Middle frontal gyrus (tissue), 1 donor: ENCODE measurements around the gene FSTL1.
A peak's percentile ranks its signal among the peaks of the same experiment; 100 is the strongest.

Source experiments
- DNase-seq: peaks from one replicate; pipeline ENCODE4 v3.0.0-alpha.2; 2015; ENCODE audit warnings: low spot score; ENCODE audit errors: extremely low spot score

Gene FSTL1

DNA sequence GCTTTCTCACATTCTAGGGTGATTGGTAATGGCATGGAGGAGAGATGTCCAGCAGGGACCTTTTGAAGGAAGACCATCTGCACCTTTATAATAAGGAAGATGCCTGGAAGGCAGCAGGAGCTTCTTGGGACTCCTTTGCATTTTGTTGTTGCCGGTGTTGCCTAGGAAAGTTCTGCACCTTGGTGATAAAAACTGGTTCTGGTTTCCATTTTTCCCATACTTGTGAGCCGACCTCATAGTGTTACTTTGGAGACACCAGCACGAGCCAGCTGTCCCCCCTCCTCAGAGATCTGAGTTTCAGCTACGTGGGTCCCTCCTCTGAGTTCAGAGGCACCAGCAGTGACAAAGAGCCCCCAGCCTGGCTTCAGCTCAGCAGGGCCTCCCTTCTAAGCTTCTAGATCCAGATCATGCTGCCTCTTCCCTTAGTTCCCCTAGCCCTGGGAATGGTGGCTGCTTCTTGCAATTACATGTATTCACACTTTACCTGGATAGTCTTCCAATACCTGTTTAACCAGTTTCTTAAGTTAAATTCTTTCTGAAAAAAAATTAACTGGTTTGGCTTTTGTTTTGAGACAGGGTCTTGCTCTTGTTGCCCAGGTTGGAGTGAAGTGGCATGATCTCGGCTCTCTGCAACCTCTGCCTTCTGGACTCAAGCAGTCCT, 18.0 kb upstream of the FSTL1 start:
- DNase-seq, result no peak

DNA sequence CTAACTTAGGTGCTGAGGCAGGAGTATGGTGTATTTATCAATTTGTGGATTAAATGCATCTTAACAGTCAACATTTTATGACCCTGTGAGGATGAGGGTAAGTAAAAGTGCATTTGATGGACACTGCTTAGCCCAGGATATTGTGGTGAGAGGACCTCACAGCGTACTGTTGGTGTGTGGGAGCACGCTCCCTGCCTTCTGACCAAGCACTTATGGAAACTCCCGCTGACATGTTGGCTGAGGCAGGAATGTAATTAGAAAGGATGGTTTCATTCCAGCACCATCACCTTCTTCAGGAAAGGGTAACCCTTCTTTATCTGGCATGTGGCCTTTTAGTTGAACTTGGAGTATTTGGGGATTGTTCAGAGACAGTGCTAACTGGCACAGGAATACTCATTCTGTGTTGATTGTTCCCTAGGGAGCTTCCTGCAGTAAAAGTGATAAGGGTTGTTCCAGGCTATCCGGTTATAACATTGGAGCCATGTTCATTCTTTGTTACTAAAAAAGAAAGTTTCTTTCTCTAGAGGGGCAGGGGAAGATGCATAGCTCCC, 11.7 kb upstream of the FSTL1 start:
- no peak for DNase-seq

DNA sequence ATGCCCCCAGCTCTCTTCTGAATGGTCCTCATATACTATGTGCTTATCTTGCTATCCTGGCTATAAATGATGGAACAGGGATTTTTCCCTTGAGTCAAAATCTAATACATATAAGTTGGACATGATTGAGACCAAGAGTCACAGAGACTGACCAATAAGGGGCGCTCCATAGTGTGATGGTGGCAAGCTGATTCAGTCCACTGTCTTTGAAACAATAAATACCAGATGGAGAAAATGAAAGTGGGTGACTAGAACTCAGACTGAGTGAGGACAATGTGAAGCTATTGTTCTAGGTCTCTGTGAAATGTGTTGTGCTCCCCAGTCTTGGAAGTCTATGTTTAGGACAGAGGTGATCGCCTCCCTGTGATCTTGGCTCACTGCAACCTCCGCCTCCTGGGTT, 10.6 kb upstream of the FSTL1 start:
- no peak for DNase-seq

DNA sequence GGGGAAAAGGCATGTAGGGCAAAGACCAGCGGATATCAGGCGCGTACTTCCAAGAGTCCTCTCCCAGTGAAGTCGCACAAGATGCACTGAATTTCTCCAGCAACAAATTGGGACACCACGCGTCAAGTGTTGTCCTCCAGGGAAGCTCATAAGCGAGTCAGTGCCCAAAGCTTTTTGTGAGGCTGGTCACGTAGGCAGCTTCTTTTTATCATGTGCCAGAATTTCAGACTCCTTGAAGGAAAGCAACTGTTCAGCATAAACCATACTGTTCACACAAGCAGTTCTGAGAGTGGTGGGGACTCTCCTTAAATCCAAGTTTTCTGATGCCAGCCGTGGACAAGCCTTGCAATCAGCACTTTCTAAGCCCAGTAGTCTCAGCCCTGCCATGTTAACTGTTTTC, 10.1 kb upstream of the FSTL1 start:
- DNase-seq, result peak; percentile 20

DNA sequence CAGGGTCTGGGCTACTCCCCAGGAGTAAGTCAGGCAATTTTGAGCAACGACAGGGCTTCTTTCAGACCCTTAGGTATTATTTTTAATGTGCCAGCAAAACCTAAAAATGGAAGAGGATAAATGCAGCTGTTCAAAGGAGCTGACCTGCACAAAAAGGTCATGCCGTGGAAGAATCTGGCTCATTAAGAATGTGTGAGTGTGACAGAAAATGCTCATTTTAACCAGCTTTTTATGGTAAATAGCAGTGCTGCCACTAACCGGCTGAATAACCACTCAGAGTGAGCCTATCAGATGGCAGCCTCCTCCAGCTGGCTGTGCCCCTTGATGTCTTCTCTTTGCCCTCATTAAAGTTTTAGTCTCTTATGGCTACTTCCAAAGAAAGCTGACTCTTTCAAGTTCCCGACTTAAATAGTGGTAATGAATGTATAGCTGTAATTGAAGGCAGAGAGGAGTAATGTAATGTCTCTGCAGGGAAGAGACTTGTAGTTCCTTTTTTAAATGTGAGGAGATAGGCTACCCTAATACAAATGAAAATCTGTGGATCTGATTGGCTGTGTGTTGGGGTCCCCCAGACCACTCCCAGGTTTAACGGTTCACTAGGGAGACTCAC, 9.5 kb upstream of the FSTL1 start:
- DNase-seq, result no peak

DNA sequence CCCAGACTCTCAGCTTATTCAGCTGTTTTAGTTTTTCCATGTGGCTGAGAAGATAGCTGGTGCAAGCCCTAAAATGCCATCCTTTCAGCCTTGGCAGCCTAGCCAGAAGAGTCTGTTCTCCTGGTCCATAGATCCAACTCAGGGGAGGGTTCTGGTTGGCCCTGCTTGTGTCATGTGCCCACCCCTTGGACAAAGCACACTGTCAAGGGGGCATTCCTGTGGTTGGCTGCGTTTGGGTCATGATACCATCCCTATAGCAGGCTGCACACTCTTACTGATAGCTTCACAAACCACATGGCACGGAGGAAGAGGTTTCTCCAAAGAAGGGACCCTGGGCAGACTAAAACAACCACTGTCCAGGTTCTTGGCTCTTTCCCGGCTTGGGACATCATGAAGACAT, 8.4 kb upstream of the FSTL1 start:
- DNase-seq, result no peak

DNA sequence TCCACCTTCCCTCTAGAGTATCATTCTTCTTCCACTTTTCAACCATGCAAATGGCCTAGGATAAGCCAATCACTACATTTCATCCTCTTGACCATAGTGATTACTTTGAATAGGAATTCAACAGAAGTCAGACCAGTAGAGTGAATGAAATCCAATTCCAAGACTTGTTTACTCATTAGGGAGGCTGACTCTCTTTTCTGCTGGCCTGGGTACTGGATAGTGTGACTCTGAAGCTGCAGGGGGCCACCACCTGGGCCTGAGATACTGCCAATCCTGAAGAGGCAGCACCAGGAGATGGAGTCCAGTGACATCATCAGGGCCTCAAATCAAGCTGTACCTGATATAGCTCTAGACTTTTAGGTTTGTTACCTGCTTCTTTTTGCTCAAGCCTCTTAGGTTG, 7.0 kb upstream of the FSTL1 start:
- no peak for DNase-seq

DNA sequence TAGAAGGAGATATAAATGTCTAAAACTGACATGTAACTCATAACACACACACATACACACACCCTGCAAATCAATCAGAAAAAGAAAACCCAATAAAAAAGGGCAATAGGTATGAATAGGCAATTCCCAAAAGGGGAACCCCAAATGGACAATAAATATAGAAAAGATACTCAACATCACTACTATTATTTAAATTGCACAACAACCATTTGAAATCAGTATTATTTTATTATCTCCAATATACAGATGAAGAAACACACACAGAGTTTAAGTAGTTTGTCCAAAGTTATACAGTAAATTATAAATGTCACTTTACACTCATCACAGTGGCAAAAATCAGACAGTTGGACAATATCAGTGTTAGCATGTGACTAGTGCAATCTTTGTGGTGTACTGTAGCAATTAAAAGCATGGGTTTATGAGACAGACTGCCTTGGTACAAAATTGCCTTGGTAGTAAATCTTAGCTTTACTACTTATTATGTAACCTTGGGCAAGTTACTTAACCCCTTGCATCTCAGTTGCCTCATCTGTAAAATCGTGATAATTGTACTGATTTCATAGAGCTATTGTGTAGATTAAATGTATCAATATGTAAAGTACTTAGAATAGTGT, 3.4 kb upstream of the FSTL1 start:
- DNase-seq, result no peak

DNA sequence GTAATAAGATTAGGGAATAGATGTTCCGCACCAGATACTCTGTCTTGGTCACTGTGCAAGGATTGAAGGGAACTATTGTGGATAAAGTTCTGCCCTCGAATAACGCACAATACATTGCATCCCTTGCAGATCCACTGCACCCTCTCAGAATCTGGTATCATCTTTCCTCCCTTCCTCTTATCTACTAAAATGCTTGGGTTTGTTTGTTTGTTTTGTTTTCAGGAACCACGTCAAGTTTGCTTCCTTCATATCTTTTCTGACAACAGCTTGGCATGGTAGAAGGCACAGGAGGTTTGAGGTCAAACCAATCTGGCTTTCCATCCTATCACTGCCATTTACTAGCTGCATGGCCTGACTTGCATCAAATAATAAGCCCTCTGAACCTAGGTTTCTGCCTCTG, 2.0 kb upstream of the FSTL1 start:
- no peak for DNase-seq

DNA sequence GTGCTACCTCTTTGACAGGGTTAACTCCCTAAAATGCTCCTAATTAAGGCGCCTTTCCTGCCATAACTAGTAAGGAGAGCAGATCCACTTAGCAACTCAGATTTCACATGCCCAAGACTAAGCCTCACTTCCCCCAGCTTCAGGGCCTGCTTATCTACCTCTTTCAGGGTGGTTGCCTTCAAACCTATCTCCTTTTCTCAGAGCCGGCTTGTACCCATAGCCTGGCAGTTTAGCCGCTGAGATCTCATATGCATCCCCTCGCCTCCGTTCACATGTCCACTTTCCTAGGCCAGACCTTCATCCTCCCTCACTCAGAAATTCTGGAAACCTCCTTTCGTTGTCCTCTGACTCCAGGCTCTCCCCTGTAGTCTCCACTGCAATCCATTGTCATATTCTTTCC, 1.0 kb upstream of the FSTL1 start:
- DNase-seq, result no peak

DNA sequence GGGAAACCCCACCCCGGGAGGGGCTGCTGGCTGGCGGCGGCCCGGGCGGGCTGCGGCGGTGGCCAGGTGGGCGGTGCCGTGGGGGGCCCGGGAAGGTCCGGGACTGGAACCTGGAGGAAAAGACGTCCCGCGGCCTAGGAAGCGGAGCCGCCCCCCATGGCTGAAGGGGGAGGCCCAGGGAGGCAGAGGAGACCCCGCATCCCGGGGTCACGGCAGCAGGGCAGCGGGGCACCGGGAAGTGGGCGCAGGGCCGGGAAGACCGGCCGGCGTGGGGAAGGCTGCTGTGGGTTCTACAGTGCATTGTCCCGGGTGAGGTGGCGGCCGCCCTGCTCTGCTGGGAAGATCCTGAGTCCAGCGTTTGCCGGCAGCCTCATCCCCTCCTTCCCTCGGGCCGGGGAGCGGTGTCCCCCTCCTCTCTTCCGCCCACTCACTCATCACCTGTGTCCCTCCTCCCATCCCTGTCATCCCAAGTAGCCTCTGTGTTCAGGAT, 525 bp upstream of the FSTL1 start:
- no peak for DNase-seq

DNA sequence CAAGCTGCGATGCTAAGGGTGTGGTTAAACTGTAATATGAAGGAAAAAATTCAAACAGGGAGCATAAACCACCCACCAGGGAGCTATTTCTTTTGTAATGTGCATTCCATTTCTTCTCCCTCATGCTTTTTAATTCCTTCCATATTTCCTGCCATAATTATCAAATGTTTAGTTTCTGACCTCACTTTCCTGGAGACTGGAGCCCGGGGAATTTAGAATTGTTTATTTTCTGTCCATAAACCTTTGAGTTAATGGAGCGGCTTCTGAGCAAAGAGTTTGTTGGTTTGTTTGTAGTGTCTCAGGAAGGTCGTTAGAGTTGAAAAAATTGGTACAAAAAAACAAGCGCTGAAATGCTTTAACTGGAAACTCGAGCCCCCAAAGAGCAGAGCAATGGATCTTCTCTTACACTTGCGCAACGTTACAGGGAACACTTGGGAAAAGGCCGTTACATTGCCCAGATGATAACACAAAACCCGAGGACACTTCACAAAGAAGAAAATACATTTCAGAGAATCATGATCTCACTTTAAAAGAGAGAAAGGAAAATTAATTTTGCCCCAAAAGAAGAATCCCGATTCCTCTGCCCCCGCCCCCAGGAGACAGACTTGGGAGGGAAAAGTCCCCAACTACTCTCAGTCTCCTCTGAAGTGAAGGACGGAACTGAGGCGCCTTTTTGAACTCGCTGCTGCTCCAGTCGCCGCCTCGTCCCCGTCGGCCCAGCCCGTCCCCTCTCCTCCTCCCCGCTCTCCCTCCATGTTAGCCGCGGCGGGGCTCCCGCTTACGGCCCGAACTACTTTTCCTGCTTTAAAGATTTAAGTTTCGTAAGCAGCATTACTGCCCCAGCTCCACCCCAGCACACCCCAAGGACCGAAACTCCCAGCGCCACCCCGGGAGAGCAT, 842 bp downstream of the FSTL1 start:
- no peak for DNase-seq

DNA sequence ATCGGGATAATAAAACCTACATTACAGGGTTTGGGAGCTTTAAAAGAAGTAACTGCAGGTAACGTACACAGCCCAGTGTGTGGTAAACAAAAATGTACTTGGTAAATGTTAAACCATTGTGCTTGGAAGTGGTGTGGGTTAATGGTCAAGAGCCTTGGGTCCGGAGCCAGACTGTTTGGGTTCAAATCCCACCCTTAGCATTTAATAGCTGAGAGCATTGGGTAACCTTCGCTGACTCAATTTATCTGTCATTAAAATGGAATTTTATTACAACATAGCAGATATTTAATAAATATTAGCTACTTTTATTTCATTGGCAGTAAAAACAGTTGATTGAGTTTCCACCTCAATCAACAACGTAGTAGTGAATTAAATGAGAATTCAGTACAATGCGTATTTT, 1.5 kb downstream of the FSTL1 start:
- no peak for DNase-seq

DNA sequence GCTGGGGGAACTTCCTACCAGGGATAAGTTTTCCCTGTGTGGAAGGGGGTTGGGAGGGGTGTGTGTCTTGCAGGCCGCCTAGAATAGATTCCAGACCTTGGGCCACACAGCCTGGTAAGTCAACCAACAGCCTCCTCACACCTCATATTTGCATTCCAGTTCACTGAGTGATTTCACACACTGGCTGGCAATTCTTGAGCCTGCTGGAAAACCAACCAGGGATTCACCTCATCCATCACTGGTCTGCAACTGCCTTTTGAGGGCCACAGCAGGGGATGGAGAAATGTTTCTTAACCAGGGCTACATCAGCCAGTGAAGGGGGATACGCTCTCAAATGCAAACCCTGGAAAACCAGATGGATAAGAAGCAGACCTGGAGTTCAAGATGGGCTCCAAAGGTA, 2.0 kb downstream of the FSTL1 start:
- no peak for DNase-seq

DNA sequence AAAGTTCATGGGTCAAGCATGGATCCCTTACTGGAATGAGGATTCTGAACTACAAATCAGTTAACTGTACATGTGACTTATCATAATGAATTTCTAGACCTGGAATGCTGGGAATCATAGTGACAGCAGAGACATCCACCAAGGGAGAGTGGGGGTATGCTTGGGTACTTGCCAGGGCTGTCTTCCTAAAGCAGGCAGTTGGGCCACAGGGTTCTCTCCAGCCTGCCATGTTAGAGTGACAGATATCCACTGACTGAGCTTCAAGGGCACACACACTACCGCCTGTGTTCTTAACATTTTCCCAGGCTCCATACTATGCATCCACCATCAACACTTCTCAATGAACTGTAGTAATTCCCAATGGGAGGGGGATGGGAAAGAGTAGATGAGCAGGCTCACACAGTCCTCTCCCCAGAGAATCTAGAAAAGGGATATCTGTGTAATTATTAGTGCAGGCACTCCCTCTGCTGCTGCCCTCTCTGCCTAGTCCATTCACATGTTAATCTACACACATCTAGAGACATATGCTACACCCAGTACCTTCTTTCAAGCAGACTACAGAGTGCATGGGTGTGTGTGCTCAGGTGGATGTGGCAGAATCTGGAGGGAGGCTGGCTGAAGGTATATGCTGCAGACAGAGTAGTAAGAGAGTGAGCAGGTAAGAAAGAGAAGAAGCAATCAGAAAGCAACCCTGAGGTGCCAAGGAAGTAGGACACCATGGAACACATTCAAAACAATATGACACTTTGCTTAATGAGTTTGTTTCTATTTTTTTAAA, 3.7 kb downstream of the FSTL1 start:
- DNase-seq, result no peak

DNA sequence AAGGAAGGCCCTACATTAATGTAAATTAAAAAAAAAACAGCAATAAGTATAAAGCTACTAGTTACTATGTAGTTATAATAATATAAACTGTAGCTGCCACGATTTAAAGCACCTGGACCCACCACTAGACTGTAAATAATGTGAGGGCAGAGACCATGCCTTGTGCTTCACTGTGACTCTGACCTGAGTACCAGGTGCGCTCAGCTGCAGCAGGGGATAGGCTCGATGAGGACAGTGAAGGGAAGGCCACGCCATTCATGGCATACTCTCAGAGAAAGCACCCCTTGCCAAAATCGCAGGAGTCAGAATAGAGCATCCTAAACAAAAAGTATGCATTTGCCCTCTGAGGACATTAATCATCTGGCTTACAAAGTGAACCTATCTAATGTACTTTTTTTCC, 5.1 kb downstream of the FSTL1 start:
- no peak for DNase-seq

DNA sequence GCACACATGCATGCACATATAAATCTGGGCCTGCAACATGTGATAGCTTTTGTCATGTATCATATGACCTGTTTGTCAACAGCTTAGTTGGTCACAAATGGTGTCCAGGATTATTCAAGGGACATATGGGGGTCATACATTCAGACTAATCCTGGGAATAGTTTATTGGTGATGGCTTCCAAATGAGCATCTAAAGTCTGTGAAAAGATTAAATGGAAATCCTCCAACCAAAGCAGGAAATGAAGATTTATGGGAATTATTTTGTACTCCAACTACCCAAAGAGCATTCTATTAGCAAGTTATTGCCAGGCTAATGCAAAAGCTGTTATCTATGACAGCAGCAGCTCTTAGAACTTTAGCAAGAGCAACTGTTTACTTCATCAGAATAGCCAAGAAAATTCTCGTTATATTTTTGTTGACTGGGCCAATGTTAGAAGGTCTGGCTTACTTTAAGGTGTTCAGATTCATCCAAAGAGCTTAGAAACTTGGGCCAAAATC, 7.1 kb downstream of the FSTL1 start:
- no peak for DNase-seq

DNA sequence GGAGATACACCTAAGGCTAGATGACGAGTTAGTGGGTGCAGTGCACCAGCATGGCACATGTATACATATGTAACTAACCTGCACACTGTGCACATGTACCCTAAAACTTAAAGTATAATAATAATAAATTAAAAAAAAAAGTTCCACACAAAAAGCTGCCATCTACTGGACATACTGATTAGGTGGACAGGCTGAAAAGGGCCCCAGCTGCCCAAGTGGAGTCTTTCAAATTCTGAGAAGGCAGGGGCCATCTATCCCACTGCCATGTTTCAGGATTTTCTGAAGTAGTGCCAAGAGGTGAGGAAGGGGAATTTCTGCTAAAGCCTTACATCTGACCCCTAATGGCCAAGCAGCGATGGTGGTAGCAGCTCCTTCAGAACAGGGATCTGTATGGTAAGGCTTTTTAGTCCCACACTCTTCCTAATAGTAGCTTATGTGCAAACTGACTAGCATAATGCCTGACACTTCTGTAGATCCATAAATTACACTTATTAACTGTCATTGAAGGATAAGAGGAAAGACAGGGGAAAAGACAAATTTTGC, 7.7 kb downstream of the FSTL1 start:
- no peak for DNase-seq

DNA sequence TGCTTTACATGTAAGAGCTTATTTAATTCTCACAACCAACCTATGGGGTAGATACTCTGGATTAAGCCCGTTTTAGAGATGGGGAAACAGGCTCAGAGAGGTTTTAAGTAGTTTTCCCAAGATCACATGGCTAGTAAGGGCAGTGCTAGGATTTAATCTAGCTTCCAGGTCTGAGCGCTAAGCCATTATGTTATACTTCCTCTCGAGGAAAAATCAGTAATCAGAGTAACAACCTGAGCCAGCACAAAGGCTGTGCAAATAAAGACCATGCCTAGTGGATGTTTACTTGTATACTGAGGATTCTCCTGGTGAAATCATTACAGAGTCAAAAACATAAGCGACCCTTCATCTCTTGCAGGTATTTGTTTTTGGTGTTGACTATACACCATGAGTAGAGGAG, 9.0 kb downstream of the FSTL1 start:
- no peak for DNase-seq

DNA sequence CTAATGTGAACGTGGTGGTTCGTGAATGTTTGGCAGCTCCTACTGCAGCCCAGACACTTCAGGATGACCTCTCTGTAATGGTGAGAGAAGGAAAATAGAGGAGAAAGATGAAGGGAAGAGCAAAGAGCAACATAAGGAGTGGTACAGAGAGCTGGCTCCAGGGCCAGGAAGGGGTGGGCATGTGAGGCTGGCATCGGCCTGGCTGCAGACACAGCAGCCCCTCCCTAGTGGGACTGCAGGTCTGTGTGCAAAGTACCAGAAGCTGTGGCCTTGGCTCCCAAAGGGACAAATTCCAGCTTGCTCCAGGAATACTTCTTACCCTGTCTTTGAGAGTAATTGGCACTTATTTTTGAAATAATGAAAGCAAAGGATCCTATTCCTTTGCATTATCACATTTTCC, 10.0 kb downstream of the FSTL1 start:
- DNase-seq, result no peak
